Inferior parietal cortex (tissue), 1 donor: ENCODE measurements around the gene ARID5B.
"Not testable (repeated sequence)": the region's sequence is repeated elsewhere in the genome, so short reads cannot be mapped to it uniquely, and the experiment has no call there.

Experiments
- DNase-seq: peaks from one replicate; pipeline ENCODE4 v3.0.0-alpha.2; 2016; ENCODE audit errors: extremely low spot score

ARID5B gene

GRCh38 chr10:62016623-62017490, 115.4 kb downstream of the ARID5B start:
- no peak for DNase-seq

GRCh38 chr10:62017491-62017870, 116.0 kb downstream of the ARID5B start:
- DNase-seq: no peak

DNA sequence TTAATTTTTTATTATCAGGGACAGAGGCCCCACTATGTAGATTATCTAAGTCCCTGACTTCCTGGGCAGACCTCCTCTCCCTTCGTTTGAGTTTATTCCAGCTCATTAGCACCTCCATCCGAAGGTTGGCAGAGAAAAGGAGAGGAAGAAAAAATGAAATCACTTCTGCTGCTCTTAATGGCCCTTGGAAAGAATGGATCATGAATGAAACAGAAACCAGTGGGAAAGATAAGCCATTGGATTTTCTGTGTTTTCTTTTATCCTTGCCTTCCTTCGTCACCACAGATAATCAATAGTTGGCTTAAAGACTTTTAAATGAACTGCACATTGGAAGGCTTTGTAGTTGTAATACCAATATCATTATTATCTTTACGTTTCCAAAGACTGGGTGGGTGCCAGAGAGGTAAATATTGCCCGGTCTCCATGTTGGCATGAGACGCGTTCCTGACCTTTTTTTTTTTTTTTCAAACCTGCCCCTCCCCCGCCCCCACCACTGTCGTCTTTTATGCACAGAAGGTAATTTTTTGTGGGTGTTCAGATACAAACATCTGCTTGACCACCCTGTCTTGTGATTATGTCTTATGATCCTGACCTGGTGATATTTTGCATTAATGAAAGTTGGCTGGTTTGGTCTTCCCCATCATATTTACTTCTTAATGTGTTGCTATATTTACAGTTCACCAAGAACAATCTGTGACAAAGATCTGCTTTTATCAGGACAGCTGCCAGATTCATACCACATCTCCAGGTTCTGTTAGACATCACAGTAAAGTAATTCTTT, 116.8 kb downstream of the ARID5B start:
- no peak for DNase-seq

- DNase-seq: no peak
Observed at GRCh38 chr10:62019013-62019684, 117.7 kb downstream of the ARID5B start.

DNA sequence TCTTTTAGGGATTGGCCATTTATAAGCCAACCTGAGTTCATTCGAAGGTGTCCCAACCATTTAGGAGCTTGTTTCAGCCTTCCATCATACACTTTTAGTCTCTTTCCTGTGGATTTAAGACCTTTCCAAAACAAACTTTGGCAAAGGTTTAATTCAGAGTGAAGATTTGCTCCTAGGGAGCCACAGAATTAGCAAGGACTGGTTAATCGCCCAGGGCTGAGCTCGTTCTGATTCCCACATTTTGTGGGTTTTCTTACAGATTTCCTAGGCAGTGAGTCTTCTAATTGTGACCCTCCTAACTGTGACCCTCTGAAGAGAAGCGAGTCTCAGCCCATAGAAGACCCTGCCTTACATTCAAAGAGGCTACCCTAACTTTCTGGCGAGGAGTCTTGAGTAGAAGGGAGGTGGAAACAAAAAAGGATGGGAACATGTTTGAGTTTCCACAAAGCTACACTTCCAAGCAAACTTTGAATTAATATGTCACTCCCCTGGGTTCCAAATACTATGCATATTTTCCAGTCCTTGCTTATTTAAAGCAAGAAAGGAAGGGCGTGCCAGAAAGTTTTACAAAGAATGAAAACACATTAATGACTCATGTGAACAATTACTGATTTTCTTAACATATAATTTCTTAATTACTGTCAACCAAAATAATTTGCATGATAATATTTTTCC, 118.3 kb downstream of the ARID5B start:
- no peak for DNase-seq

DNA sequence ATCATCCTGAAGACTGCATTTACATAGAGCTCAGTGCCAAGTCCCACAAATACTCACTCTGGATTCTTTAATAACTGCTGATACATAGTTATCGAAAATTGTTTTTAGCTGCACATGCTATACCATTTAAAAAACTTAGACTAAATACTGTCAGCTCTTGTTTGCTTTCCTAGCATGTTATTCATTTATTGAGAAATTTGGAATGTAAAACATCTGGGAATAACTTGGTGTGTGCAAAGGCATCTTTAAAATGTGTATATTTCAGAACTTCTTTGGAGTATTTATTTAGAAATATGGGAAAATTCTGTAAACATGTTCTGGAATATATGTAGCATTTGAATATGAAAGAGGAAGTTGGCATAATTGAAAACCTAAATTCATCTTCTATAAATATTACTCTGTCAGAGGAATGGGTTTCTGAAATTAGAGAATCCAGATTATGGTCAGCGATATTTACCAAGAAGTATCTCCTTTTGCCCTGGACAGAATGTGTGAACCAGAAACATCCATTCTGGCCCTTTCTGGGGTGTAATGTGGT, 119.7 kb downstream of the ARID5B start:
- no peak for DNase-seq

DNA sequence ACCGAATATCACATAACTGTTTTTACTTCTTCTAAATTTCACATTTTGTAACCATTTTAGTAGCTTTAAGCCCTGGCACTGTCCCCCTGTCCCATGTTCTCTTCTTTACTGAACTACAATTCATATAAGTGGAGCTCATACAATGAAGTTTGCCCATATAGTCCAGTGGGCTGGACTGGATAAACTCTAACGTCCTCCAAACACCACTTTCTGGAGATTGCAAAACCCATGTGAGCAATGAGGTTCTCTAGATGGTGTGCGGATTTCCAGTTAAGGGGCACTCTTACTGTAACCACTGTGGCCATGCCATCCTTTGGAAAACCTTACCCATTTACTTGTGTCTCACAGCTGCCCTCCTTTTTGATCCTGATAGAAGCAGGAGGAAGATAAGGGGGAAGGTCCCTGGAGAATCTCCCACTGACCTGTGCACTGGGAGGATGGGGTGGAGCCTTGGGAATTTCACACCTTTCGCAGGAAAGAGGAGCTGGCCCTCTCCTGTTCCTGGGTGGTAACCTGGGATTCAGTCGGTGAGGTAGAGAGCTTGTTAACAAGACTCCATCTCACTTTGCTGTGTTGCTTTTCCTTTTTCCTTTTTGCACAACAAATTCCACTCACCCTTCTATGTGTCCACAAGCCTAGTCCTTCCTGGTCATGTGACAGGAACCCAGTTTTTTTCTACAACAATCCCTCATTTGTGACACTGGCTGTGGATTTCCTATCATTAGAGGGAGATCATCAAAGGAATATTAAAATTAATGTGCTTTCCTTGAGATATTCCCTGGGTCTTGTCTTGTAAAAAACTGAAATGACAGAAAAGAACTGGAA, 120.7 kb downstream of the ARID5B start:
- no peak for DNase-seq

DNA sequence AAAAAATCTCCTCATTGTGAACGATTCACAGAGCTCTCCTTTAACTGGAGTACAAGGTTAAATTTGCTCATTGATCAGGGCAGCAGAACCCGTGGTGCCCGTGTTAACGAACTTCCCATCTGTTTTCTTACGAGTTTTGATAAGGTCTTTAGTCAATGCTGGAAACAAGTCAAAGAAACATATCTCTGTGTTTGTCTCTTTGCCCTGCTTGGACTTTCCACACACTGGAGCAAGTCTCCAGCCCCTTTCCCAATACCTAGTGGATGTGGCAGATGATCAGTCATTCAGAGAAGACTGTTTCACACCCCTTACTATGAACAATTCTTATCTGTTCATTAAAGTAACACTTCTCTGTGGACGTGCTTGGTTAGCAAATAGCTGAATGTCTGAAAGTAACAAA, 121.3 kb downstream of the ARID5B start:
- no peak for DNase-seq

- no peak for DNase-seq
Observed at GRCh38 chr10:62023329-62023728, 121.8 kb downstream of the ARID5B start.

- DNase-seq: no peak
Observed at GRCh38 chr10:62024026-62024701, 122.7 kb downstream of the ARID5B start.

DNA sequence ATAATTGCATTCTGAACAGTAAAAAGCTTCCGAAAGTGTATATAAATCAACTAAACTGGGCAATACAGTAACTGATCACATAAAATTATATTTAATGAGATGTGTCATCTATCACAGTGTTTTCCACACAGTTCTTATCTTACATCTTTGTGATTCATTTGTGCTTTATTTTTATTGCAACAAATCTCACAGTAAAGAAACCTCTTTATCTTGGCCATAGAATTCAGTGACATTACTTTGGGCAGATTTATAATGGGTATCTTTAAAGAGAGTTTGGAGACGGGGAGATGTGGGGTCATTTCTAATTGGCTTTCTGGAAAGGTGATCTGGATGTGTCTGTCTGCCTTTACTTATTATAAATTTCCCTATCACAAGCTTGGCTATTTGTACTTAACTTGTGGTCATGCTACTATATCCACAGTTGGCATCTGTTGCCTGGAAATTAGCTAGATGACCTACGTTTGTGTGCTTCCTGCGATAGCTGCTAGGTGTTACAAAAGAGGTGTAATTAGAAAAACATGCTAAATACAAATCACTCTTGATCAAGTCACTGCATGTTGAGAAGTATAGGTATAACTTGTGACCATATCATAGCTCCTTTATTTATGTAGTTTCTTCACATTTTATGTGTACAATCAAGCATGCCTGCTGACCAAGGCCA, 123.8 kb downstream of the ARID5B start:
- no peak for DNase-seq

DNA sequence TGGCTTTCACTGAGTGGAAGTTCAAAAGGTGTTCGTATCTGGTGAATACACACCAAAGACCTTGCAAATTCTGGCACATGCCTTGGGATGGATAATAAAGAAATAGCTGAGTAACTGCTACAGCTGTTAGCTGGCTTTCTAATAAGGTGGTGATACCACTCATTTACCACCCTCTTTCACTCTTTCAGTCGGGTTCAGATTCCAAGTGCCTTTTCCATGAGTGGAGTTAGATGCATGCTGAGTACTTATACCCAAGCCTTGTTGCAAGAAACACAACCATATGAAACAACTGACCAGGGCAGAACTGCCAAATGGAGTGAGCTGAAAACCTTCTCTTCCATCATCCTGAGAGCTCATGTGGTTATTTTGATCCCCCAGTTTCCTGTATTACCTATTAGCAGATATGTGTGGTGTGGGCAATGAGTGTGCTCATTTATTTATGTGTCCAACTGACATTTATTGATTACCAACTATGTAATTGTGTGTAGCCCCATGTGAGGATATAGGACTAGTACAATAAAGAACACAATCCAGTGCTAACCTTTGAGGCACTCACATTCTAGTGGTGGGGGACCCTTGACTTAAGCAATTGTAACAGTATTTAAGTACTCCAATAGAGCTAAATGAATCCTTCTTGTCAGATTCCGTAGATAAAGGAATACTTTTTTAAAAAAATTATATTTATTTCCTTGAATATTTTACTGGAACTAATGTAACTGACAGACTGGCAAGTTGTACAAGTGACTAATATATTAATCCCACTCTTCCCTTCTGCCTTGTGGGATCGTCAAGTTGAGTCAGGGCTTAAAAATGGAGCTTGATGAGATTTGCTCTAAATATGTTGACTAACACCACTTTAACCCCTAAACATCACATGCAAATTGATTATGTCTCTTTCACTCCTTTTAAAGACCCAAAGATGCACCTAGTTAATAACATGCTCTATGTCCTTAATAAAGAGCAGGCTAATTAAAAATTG, 124.7 kb downstream of the ARID5B start:
- DNase-seq: no peak

- no peak for DNase-seq
Observed at GRCh38 chr10:62027841-62028501, 126.5 kb downstream of the ARID5B start.

GRCh38 chr10:62028502-62028842, 127.0 kb downstream of the ARID5B start:
- not testable (repeated sequence) for DNase-seq

DNA sequence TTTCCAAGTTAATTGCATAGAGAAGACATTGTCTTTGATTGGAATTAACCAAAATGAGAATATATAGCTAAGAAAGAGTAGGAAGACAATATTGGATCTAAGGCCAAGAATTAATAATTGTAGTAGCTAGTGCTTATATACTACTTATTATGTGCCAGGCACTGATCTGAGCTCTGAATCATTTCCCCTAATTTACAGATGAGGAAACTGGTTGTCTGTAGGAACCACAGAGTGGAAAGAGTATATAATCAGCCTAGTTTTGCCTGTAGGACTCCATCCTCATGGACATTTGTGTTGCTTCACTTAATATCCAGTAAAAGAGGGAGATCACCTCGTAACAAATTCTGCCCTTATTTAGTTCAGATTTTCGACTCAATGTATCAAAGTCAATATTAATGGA, 127.9 kb downstream of the ARID5B start:
- no peak for DNase-seq

- DNase-seq: no peak
Observed at GRCh38 chr10:62031507-62031906, 130.0 kb downstream of the ARID5B start.

DNA sequence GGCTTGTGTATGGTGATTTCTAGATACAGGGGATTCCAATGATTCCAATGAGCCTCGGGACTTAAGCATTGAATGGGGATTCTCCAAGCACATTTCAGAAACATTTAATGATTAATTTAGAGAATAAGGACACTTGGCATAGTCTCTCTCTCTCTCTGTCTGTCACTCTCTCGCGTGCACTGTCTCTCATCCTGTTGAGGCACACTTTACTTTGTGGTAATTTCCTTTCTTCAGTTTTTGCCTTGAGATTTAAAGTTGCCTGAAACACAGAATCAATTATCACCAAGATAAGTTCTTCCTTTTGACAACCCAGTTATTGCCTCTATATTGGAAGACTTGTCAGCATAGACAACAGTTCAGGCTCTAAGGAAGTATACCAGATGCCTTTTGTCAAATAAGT, 131.6 kb downstream of the ARID5B start:
- no peak for DNase-seq

DNA sequence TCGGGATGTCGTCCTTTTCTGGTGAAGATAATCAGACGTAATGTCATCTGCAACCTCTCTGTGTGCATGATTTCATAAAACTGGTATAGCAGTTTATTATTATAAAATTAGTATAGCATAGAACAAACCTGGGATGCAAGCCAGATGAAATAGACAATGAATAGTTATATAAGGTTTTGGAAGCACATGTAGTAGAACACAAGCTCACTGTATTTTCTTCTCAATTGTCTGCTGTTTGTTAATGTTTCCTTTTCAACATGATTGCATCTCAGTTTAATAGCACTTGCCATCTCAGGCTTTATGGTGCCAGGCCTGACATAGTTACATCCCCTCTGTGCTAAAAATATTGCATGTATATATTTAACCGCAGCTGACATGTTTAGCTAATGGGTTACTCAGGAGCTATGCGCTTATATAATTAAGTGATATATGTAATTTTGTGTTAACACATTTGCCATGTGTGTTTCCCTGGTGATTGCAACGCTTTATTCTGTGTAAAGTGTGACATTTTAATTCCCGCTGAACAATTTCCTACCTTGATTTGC, 132.7 kb downstream of the ARID5B start:
- no peak for DNase-seq
